Measurements from ENCODE around the gene MAST1. TPM values are rescaled to one million over a fixed set of nuclear protein-coding genes. Genes with fewer than 3 reads are reported as not detected.
"Not testable (repeated sequence)": the region's sequence is repeated elsewhere in the genome, so short reads cannot be mapped to it uniquely, and the experiment has no call there.

MAST1 gene
- total RNA-seq, 1 donor from 2014 or later: 0.88 TPM

DNA sequence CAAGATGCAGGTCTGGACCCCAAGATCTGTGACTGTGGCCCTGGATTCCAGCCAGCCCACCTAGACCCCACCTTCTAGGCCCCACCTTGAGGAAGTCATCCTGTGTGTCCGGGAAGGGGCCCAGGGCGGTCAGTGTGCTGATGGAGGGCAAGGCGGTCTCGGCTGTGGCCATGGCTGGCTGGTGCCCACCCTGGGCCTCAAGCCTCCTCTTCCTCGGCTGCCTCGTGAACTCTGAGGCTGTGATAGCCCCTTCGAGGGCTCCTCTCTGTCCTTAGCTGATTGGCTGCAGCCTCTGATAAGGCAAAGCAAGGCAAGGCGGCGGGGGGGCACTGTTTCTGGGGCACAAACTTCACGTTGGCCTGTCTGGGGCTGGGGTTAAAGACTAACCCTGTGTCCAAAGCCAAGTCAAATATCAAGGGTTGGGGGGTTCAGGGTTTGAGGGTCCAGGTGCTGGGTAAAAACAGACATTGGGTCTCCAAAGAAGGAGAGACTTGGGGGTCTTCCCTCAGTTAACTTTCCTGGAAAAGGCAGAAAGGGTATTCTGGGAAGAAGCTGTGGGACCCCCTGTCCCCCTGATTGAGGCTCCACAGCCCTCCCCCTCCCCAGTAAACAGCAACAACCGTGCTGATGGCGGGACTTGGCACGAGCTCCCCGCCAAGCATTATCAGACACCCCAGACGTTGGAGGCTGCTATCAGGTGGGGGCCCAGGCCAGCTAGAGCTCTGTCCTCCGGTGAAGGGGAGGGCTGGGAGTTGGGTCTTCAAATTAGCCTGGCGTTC, 48.8 kb downstream of the MAST1 start, which contains the start of gene KLF1:
Gene KLF1, minus strand, starts transcription at position 233 of the 779 bp plus-strand sequence. Its CDS starts 61 bp downstream, at position 172.
- H3K4me3 ChIP-seq (ENCODE audit: low read depth, low read length): no peak within 1 kb of the TSS
- TF ChIP-seq, protein P1, sequence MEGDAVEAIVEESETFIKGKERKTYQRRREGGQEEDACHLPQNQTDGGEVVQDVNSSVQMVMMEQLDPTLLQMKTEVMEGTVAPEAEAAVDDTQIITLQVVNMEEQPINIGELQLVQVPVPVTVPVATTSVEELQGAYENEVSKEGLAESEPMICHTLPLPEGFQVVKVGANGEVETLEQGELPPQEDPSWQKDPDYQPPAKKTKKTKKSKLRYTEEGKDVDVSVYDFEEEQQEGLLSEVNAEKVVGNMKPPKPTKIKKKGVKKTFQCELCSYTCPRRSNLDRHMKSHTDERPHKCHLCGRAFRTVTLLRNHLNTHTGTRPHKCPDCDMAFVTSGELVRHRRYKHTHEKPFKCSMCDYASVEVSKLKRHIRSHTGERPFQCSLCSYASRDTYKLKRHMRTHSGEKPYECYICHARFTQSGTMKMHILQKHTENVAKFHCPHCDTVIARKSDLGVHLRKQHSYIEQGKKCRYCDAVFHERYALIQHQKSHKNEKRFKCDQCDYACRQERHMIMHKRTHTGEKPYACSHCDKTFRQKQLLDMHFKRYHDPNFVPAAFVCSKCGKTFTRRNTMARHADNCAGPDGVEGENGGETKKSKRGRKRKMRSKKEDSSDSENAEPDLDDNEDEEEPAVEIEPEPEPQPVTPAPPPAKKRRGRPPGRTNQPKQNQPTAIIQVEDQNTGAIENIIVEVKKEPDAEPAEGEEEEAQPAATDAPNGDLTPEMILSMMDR (IDR thresholded peaks at IDR 0.05; ENCODE audit: insufficient read depth, low read length, poor library complexity, severe bottlenecking): no peak

DNA sequence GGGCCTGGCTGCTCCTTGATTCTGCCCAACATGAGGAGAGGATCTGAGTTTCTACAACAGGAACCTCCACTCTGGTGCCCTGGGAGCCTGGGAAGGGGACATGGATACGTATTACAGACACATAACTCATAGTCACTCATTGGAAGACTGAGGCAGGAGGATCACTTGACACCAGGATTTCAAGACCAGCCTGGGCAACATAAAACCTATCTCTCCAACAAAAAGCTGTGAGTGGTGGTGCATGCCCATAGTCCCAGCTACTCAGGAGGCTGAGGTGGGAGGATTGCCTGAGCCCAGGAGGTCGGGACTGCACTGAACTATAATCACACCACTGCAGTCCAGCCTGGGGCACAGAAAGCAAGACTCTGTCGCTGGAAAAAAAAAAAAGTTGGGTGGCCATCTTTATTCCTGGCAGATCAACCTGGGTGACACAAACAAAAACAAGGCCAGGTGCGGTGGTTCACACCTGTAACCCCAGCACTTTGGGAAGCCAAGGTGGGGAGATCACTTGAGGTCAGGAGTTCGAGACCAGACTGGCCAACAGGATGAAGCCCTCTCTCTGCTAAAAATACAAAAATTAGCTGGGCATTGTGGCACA, 49.8 kb downstream of the MAST1 start:
- no peaks in the 10 kb centered on the region for H3K36me3 ChIP-seq (ENCODE audit: control insufficient read depth, insufficient read depth, low read length)
- no peak for DNase-seq (ENCODE audit: low read depth)
- H3K27me3 ChIP-seq (ENCODE audit: control insufficient read depth, insufficient read depth, low read length): peaks cover 35% of the 10 kb centered on the region
- TF ChIP-seq, protein P1 (IDR thresholded peaks at IDR 0.05; ENCODE audit: insufficient read depth, low read length, poor library complexity, severe bottlenecking): no peak
- no peak overlapping the region for H3K4me3 ChIP-seq (ENCODE audit: low read depth, low read length)

More for the DNA sequence above, 48.8 kb downstream of the MAST1 start, which contains the start of gene KLF1:
- H3K27me3 ChIP-seq (ENCODE audit: control insufficient read depth, insufficient read depth, low read length): peaks cover 35% of the 10 kb centered on the region
- no peaks in the 10 kb centered on the region for H3K36me3 ChIP-seq (ENCODE audit: control insufficient read depth, insufficient read depth, low read length)
- DNase-seq (ENCODE audit: low read depth): no peak

DNA sequence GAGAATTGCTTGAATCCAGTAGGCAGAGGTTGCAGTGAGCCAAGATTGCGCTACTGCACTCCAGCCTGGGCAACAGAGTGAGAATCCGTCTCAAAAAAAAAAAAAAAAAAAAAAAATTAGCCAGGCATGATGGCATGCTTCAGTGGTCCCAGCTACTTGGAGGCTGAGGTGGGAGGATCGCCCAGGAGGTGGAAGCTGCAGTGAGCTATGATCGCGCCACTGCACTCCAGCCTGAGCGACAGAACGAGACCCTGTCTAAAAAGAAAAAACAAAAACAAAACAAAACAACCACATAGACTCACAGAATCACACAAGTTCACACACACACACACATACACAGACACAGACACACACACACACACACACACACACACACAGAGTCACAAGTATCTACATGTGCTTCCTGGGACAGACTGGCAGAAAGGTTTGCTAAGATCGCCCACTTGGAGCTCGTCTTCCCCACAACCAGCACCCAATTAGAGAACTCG, 52.0 kb downstream of the MAST1 start:
- not testable (repeated sequence) for DNase-seq (ENCODE audit: low read depth); H3K36me3 ChIP-seq (ENCODE audit: control insufficient read depth, insufficient read depth, low read length); H3K4me3 ChIP-seq (ENCODE audit: low read depth, low read length)
- H3K27me3 ChIP-seq (ENCODE audit: control insufficient read depth, insufficient read depth, low read length): peaks cover 21% of the 10 kb centered on the region

DNA sequence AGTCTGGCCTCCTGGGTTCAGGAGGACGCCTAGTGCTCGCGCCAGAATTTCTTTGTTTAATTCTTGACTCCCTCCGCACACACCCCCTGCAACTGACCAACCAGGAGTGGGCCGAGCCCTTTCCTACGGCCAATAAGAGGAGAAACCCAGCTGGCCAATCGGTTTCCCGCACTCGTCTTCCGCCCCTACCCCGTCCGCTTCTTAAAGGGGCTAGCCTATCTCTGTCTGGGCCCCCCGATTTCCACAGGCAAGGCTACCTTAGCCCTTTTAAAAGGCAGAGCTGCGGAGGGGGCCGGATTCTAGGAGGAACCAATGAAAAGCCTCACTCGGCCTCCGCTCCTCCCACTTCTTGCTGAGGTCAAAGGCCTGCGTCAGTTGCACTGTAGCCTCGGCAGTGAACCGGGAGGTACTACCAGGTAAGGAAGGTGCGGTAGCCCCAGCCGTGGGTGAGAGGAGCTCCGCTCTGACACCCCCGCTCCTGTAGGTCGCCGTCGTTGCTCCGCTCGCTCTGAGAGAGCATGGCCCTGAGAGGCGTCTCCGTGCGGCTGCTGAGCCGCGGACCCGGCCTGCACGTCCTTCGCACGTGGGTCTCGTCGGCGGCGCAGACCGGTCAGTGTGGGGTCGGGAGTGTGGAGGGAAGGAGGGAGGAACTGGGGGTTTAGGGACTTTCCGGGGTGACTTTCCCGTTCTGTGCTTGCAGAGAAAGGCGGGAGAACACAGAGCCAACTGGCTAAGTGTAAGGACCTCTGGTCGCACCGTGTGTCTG, 52.7 kb downstream of the MAST1 start, which contains the start of gene GCDH:
Gene GCDH, plus strand, starts transcription at position 374 of the 766 bp plus-strand sequence. Its CDS starts 145 bp downstream, at position 519.
- H3K36me3 ChIP-seq (ENCODE audit: control insufficient read depth, insufficient read depth, low read length): no peaks in the 10 kb centered on the region
- H3K4me3 ChIP-seq (ENCODE audit: low read depth, low read length): peak within 1 kb of the TSS; percentile 95
- H3K27me3 ChIP-seq (ENCODE audit: control insufficient read depth, insufficient read depth, low read length): peaks cover 14% of the 10 kb centered on the region
- TF ChIP-seq, protein P1 (IDR thresholded peaks at IDR 0.05; ENCODE audit: insufficient read depth, low read length, poor library complexity, severe bottlenecking): no peak
- DNase-seq (ENCODE audit: low read depth): peak; percentile 96

DNA sequence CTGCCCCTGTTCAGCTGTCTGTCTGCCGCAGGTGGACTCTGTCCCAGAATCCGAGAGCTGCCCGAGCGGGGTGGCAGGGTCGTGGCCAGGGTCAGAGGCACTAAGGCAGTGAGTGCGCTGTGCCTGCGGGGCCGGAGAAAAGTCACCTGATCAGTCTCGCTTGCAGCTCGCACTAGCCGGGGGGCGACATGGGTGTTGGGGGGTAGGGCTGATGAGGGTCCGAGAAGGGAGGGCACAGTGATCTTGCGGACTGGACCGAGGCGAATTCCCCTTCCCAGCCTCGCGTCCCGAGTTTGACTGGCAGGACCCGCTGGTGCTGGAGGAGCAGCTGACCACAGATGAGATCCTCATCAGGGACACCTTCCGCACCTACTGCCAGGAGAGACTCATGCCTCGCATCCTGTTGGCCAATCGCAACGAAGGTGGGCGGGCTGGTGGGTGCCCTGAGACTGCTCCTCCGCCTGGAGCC, 53.3 kb downstream of the MAST1 start:
- DNase-seq (ENCODE audit: low read depth): no peak
- Histone ChIP-seq H3K27me3 (ENCODE audit: control insufficient read depth, insufficient read depth, low read length) (peaks cover 11% of the 10 kb centered on the region), H3K4me3 (ENCODE audit: low read depth, low read length) (peak overlapping the region; percentile 95), H3K36me3 (ENCODE audit: control insufficient read depth, insufficient read depth, low read length) (no peaks in the 10 kb centered on the region)
- TF ChIP-seq, protein P1 (IDR thresholded peaks at IDR 0.05; ENCODE audit: insufficient read depth, low read length, poor library complexity, severe bottlenecking): no peak

Data from kidney epithelial cell (primary cell).